Gastrocnemius medialis (tissue), 4 donors: ENCODE data around the gene HOXD9.

ENCODE experiments used
- CTCF ChIP-seq, 5 experiments: fragments of 450-650 bp in 3 of 5; fragments of 200-600 bp in 2 of 5; sonication (generic) in 2 of 5; IDR thresholded peaks in 4 of 5; conservative IDR thresholded peaks in 1 of 5; 1 replicate in 4 of 5; 2 replicates in 1 of 5; pipeline ENCODE4 v1.5.1; 2016 to 2019; ENCODE audit warnings: antibody characterized with exemption in 5 of 5, mild to moderate bottlenecking in 3 of 5, moderate library complexity in 3 of 5
- POLR2A ChIP-seq, 2 donors: fragments of 450-650 bp; IDR thresholded peaks; one replicate each; pipeline ENCODE4 v1.6.1; 2017; ENCODE audit warnings: antibody characterized with exemption in 2 of 2, mild to moderate bottlenecking in 2 of 2, moderate library complexity in 2 of 2

- TF ChIP-seq POLR2A (IDR thresholded peaks at IDR 0.05) (no peak), CTCF (IDR thresholded peaks at IDR 0.05 in 4 of 5, conservative IDR thresholded peaks at IDR 0.05 in 1 of 5) (no peak)
These were observed 37.3 kb upstream of the HOXD9 start for GRCh38 chr2:176085120-176085788.
